Activated naive CD4-positive, alpha-beta T cell treated with anti-CD3 and anti-CD28 coated beads, Interleukin-2, amount 50 U/mL, for 24 hours (primary cell): ENCODE measurements around the gene SINHCAF.
A peak's percentile ranks its signal among the peaks of the same experiment; 100 is the strongest.
"Not testable (repeated sequence)": the region's sequence is repeated elsewhere in the genome, so short reads cannot be mapped to it uniquely, and the experiment has no call there.

ENCODE experiments used
- H3K27ac Mint-ChIP-seq: one replicate; pipeline ENCODE4 v1.8.0; 2021; ENCODE audit warnings: mild to moderate bottlenecking, mixed read lengths
- H3K27me3 Mint-ChIP-seq: one replicate; pipeline ENCODE4 v1.8.0; 2021; ENCODE audit warnings: mixed read lengths
- H3K36me3 Mint-ChIP-seq: one replicate; pipeline ENCODE4 v1.8.0; 2021; ENCODE audit warnings: mixed read lengths
- H3K4me1 Mint-ChIP-seq: one replicate; pipeline ENCODE4 v1.8.0; 2021; ENCODE audit warnings: mixed read lengths
- H3K4me3 Mint-ChIP-seq: one replicate; pipeline ENCODE4 v1.8.0; 2021; ENCODE audit warnings: mild to moderate bottlenecking, mixed read lengths
- H3K9me3 Mint-ChIP-seq: one replicate; pipeline ENCODE4 v1.8.0; 2021; ENCODE audit warnings: mixed read lengths

The SINHCAF gene

DNA sequence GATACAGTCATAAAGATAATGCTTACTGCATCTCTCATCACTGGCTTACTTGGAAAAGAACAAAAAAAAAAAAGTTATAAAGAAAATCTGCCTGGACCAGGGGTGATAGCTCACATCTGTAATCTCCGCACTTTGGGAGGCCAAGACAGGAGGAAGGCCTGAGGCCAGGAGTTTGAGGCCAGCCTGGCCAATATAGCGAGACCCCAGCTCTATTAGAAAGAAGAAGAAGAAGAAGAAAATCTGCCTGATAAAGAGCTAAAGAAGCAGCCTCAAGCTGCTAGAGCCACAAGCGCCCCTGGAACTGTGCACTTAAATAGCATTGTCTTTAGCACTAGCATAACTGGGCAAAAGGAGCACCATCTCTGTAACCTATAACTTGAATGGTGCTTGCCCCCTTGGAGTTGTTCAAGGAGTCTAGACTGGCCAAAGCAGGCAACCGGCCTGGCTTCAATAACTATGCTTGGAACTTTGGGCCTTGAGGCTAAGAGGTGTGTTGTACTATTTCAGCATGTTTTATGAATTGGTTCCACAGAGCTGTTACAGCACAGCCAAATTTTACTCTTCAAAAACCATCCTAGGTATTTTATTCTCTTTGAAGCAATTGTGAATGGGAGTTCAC, 53.2 kb downstream of the SINHCAF start:
- Mint-ChIP-seq H3K27me3 (no peaks in the 10 kb centered on the region), H3K9me3 (no peaks in the 10 kb centered on the region), H3K4me3 (no peak overlapping the region), H3K36me3 (peaks cover 10% of the 10 kb centered on the region), H3K27ac (peak overlapping the region; percentile 46), H3K4me1 (peaks cover 4% of the 10 kb centered on the region)

DNA sequence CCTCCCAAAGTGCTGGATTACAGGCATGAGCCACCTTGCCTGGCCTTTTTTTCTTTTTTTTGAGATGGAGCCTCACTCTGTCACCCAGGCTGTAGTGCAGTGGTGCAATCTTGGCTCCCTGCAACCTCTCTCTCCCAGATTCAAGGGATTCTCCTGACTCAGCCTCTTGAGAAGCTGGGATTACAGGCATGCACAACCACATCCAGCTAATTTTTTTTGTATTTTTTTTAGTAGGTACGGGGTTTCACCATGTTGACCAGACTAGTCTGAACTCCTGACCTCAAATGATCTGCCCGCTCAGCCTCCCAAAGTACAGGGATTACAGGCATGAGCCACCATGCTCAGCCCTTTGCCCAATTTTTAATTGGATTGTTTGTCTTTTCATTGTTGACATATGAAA, 58.0 kb downstream of the SINHCAF start:
- Mint-ChIP-seq H3K27ac (no peak overlapping the region), H3K36me3 (peaks cover 3% of the 10 kb centered on the region), H3K4me3 (no peak overlapping the region), H3K4me1 (no peaks in the 10 kb centered on the region), H3K27me3 (no peaks in the 10 kb centered on the region), H3K9me3 (no peaks in the 10 kb centered on the region)

DNA sequence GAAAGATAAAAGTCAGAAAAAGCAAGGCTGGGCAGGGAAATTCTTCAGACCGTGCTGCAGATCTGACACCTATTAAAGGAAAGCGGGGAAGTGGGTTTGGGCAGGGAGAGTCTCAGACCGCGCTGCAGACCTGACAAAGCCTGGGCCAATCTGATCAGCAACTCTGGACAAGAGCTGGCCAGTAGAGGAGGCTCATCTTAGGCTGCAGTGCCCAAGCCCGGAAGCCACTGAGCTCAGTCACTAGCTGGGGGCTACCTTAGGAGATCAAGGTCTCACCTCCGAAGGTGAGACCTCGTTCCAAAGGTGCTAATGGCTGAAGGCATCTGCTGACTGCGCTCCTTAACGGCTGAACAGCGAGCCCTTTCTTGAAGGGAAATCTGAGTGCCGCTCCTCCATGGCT, 60.2 kb downstream of the SINHCAF start:
- Mint-ChIP-seq H3K27me3 (no peaks in the 10 kb centered on the region), H3K27ac (no peak overlapping the region), H3K9me3 (no peaks in the 10 kb centered on the region), H3K4me1 (no peaks in the 10 kb centered on the region), H3K36me3 (peaks cover 3% of the 10 kb centered on the region), H3K4me3 (no peak overlapping the region)

DNA sequence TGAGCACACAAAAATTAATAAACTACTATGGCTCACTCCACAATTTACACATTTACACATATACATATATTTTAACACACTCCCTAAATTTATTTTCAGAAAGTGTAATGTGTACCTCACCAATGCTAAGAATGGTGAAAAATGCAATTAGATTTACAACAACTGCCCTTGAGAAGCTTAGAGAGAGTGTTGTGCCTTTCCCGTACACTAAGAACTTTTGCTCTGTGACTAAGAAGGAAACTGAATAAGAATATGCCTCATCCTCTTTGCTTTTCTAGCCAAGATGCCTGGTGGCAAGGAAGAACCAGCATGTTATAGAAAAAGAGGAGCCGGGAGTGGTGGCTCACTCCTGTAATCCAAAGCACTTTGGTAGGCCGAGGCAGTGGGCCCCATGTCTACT, 62.3 kb downstream of the SINHCAF start:
- H3K4me1 Mint-ChIP-seq: no peaks in the 10 kb centered on the region
- H3K36me3 Mint-ChIP-seq: no peaks in the 10 kb centered on the region
- H3K27me3 Mint-ChIP-seq: no peaks in the 10 kb centered on the region
- no peak overlapping the region for H3K27ac Mint-ChIP-seq
- H3K4me3 Mint-ChIP-seq: no peak overlapping the region
- H3K9me3 Mint-ChIP-seq: no peaks in the 10 kb centered on the region

DNA sequence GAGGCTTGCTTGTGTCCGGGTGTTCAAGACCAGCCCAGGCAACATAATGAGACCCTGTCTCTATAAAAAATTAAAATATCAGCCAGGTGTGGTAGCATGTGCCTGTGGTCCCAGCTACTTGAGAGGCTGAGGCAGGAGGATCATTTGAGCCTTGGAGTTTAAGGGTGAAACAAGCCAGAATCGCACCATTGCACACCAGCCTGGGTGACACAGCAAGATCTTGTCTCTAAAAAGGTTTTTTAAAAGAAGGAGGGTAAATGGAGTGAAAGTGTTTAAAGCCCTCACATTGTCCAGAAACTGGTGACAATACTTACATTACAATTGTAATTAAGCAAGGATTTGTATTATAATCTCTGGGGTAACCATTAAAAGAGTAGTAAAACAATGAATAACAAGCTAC, 64.2 kb downstream of the SINHCAF start:
- no peaks in the 10 kb centered on the region for H3K9me3 Mint-ChIP-seq
- H3K27me3 Mint-ChIP-seq: no peaks in the 10 kb centered on the region
- H3K36me3 Mint-ChIP-seq: no peaks in the 10 kb centered on the region
- no peak overlapping the region for H3K4me3 Mint-ChIP-seq
- no peaks in the 10 kb centered on the region for H3K4me1 Mint-ChIP-seq
- no peak overlapping the region for H3K27ac Mint-ChIP-seq

DNA sequence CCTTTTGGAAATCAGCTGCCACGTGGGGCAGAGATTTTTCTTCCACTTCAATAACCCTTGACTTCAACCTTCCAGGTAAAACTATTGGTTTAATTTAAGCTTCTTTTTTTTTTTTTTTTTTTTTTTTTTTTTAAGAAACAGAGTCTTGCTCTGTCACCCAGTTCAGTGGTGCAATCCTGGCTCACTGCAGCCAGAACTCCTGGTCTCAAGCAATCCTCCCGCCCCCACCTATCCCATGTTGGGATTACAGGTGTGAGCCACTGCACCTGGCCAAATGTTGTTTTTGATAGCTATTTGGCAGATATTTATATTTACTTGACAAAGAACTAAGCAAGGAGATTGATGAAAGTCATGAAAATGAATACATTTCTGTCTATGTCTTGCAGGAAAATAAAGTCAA, 65.1 kb downstream of the SINHCAF start:
- Mint-ChIP-seq H3K27ac (no peak overlapping the region), H3K9me3 (no peaks in the 10 kb centered on the region), H3K27me3 (no peaks in the 10 kb centered on the region), H3K4me3 (no peak overlapping the region), H3K36me3 (no peaks in the 10 kb centered on the region), H3K4me1 (no peaks in the 10 kb centered on the region)

DNA sequence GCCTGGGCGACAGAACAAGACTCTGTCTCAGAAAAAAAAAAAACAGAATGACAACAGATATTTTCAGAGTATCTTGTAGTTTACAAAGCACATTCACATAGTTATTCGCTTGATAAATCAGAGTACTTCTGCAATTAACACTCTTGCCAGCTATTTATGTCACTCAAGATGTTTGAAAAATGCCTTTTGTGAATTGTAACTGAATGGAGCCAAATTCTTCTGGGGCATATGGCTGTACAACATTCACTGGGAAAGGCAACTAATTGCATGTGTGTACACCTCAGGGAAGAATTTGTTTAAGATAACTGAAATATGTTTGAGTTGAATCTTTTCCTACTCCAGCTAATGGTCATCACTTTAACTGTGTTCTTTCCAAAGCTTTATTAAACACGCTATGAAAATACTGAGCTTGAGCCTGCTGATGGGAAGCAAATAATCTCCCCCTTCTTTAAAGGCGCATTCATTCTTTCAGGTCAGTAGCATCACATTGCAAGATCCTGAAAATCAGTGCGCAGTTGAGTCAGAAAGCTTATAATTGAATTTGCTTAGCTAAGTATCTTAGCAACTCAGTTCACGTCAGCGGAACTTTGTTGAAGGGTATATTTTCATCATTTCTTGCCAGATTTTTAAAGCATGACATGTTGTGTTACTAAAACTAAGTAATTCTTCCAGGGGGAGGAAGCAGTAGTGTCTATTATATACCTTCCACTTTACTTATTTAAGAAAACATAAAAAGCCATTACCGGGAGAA, 66.6 kb downstream of the SINHCAF start:
- H3K27me3 Mint-ChIP-seq: no peaks in the 10 kb centered on the region
- no peak overlapping the region for H3K4me3 Mint-ChIP-seq
- no peaks in the 10 kb centered on the region for H3K36me3 Mint-ChIP-seq
- H3K27ac Mint-ChIP-seq: no peak overlapping the region
- no peaks in the 10 kb centered on the region for H3K4me1 Mint-ChIP-seq
- no peaks in the 10 kb centered on the region for H3K9me3 Mint-ChIP-seq

DNA sequence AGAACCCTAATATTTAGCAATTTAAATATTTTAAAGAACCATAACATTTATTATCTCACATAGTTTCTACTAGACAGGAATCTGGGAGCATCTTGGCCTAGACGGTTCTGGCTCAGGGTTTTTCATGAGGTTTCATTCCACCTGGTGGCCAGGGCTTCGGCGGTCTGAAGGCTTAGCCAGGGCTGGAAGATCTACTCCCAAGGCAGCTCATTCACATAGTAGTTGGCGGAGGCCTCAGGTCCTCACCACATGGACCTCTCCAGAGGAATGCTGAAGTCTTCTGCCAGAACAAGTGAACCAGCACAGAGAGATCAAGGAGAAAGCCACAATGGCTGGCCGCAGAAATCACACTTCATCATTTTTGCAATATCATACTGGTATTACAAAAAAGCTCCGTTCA, 68.2 kb downstream of the SINHCAF start:
- H3K27me3 Mint-ChIP-seq: no peaks in the 10 kb centered on the region
- H3K9me3 Mint-ChIP-seq: no peaks in the 10 kb centered on the region
- H3K4me3 Mint-ChIP-seq: no peak overlapping the region
- no peaks in the 10 kb centered on the region for H3K4me1 Mint-ChIP-seq
- no peak overlapping the region for H3K27ac Mint-ChIP-seq
- no peaks in the 10 kb centered on the region for H3K36me3 Mint-ChIP-seq

DNA sequence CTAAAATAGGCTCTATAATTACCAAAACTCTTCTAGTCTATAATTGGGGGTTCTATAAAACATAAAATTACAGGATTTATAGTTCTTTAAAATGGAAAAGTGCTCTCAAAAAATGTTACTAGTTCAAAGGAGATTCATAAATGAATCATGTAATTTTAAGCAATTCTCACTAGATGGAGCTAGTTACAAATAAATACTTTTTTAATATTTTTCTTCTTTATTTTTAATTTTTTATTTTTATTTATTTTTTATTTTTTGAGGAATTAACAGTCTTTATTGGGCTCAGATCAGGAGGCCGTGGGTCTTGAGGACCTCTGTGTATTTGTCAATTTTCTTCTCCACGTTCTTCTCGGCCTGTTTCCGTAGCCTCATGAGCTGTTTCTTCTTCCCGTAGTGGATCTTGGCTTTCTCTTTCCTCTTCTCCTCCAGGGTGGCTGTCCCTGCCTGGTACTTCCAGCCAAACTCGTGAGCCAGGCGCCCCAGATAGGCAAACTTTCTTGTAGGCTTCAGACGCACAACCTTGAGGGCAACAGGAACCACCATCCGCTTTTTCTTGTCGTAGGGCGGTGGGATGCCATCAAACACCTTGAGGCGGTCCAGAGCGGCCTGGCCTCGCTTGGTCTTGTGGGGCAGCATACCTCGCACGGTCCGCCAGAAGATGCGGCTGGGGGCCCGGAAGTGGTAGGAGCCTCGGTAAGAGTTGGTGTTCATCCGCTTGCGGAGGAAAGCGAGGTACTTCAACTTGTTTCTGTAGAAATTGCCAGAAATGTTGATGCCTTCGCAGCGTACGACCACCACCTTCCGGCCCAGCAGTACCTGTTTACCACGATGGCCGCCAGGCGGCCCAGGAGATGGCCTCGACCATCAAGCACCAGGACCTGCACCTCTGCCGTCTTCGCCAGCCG, 74.0 kb downstream of the SINHCAF start:
- not testable (repeated sequence) for H3K9me3 Mint-ChIP-seq, H3K27me3 Mint-ChIP-seq

DNA sequence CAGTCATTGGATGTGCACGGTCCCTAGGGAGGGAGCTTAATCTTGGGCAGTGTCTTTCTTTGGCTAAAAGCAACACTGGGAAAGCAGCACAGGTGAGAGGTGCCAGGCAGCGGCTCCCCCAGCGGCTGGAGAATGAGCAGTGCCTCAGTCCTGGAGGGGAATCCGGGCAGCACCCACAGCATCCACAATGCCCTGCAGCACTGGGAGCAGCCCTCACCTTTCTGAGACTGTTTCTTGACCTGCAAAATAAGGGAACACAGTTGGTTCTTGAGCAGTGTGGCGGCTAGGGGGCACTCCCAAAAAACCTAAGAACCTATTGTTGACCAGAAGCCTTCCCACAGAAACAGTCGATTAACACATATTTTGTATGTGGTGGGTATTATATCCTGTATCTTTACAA, 75.8 kb downstream of the SINHCAF start:
- no peaks in the 10 kb centered on the region for H3K9me3 Mint-ChIP-seq
- no peak overlapping the region for H3K27ac Mint-ChIP-seq
- H3K4me1 Mint-ChIP-seq: no peaks in the 10 kb centered on the region
- H3K36me3 Mint-ChIP-seq: no peaks in the 10 kb centered on the region
- H3K4me3 Mint-ChIP-seq: no peak overlapping the region
- no peaks in the 10 kb centered on the region for H3K27me3 Mint-ChIP-seq

More for the DNA sequence above, 74.0 kb downstream of the SINHCAF start:
- H3K27ac Mint-ChIP-seq, H3K36me3 Mint-ChIP-seq, H3K4me1 Mint-ChIP-seq: not testable (repeated sequence)
- H3K4me3 Mint-ChIP-seq: peak overlapping the region; percentile 69

DNA sequence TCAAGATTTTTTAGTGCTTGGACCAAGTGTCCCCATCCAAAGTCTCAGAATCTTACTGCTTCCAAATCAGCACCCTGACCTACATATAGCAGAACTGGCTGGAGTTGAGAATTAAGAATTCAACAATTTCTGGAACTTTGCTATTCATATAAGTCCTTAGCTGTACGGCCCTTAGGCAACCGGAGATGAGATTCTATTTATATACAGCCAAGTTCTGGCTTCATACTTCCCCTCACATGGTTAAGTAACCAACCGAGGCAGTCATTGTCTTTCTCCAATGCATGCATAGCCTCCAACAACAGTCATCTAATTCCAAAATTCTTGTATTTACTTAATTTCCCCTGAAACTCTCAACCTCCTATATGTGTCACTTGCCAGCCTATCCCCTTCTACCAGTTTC, 76.6 kb downstream of the SINHCAF start:
- Mint-ChIP-seq H3K27me3 (no peaks in the 10 kb centered on the region), H3K4me3 (no peak overlapping the region), H3K4me1 (no peaks in the 10 kb centered on the region), H3K27ac (no peak overlapping the region), H3K36me3 (no peaks in the 10 kb centered on the region), H3K9me3 (no peaks in the 10 kb centered on the region)

DNA sequence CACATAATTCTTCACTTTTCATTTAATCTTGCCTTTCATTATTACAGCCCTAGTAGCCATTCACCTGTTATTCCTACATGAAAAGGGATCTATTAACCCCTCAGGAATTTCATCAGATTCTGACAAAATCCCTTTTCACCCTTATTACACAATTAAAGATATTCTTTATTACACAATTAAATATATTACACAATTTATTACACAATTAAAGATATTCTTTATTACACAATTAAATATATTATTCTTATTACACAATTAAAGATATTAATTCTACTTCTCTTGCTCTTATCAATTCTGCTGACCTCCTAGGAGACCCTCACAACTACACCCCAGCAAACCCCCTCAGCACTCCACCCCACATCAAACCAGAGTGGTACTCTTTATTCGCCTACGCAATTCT, 77.1 kb downstream of the SINHCAF start:
- Mint-ChIP-seq H3K27ac (no peak overlapping the region), H3K4me3 (no peak overlapping the region), H3K9me3 (no peaks in the 10 kb centered on the region), H3K27me3 (no peaks in the 10 kb centered on the region), H3K4me1 (no peaks in the 10 kb centered on the region), H3K36me3 (no peaks in the 10 kb centered on the region)

DNA sequence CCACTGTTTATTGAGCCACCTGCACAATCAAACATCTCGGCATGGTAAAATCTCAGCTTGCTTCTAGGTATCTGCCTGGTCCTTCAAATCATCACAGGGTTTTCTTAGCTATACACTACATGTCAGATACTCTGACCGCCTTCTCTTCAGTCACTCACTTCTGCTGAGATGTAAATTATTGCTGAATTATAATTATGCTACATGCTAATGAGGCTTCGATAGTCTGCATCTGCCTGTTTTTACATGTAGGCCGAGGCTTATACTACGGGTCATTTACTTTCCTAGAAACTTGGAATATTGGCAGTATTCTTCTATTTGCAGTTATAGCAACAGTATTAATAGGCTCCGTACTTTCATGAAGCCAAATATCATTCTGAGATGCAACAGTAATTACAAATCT, 77.6 kb downstream of the SINHCAF start:
- no peaks in the 10 kb centered on the region for H3K36me3 Mint-ChIP-seq
- no peaks in the 10 kb centered on the region for H3K4me1 Mint-ChIP-seq
- H3K27me3 Mint-ChIP-seq: no peaks in the 10 kb centered on the region
- no peak overlapping the region for H3K27ac Mint-ChIP-seq
- no peaks in the 10 kb centered on the region for H3K9me3 Mint-ChIP-seq
- no peak overlapping the region for H3K4me3 Mint-ChIP-seq

DNA sequence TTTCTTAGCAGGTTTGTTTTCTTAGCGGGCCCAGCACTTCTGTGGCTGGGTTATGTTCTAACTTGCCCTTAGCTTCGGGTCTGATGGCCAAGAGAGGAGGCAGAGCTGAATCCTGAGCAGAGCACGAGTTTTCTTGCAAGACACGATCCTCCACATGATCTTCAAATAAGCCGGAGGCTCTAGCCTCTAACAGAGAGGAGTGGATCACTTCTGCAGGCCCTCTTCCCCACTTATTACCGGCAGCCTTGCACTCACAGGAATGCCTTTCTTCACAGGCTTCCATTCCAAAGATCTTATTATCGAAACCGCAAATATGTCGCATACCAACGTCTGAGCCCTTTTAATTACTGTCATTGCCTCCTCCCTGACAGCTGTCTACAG, 79.5 kb downstream of the SINHCAF start:
- Mint-ChIP-seq H3K27ac (no peak overlapping the region), H3K4me3 (no peak overlapping the region), H3K27me3 (no peaks in the 10 kb centered on the region), H3K9me3 (no peaks in the 10 kb centered on the region), H3K4me1 (no peaks in the 10 kb centered on the region), H3K36me3 (no peaks in the 10 kb centered on the region)

DNA sequence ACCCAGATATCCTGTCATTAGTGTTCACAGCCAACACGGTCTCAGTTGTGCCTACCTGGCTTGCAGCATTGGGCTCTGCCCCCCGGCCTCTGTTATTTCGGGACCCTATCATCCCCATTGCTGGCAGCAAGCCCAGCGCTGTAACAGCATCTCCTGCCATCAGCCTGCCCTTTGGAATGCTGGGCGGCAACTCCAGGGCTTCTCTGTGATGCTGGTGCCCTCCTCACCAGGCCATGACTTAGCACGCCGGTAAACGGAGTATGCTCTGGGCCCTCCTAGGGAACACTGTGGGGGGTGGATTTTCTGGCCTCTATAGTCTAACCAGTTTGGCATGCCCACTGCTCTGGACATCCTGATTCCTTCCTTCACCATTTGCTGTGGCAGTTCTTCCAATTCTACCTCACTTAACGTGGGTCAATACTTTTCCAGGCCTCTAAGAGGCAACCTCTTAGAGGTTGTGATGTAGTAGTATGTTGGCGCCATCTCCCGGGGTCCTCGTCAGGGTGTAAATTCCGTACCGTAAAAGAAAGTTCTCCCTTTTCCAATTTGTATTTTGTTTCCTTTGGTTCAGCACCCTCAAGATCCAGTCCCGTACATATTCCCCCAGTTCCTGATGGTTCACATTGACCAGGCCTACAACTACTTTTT, 80.0 kb downstream of the SINHCAF start:
- Mint-ChIP-seq H3K27ac (no peak overlapping the region), H3K4me3 (no peak overlapping the region), H3K4me1 (no peaks in the 10 kb centered on the region), H3K9me3 (no peaks in the 10 kb centered on the region), H3K36me3 (no peaks in the 10 kb centered on the region), H3K27me3 (no peaks in the 10 kb centered on the region)

DNA sequence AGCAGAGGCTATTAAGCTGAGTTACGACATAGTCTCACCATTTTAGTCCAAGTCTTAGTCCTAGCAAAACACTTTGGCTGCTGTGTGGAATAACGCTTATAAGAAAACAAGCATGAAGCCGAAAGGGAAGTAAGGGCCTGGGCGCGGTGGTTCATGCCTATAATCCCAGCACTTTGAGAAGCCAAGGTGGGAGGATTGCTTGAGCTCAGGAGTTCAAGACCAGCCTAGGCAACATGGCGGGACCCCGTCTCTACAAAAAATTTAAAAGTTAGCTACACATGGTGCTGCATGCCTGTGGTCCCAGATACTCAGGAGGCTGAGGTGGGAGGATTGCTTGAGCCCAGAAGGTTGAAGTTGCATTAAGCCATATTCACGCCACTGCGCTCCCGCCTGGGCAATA, 83.5 kb downstream of the SINHCAF start:
- not testable (repeated sequence) for H3K36me3 Mint-ChIP-seq, H3K27ac Mint-ChIP-seq, H3K4me3 Mint-ChIP-seq, H3K9me3 Mint-ChIP-seq, H3K4me1 Mint-ChIP-seq, H3K27me3 Mint-ChIP-seq
